ES-I3 (cell line): ENCODE results near the gene DNAJC3.
"Not testable (repeated sequence)": the region's sequence is repeated elsewhere in the genome, so short reads cannot be mapped to it uniquely, and the experiment has no call there.

Source experiments
- H3K36me3 ChIP-seq: 2 replicates; pipeline ENCODE4 v1.6.1; 2013; ENCODE audit warnings: mild to moderate bottlenecking, low read length, control low read depth, moderate library complexity; ENCODE audit not compliant: insufficient read depth
- H3K4me1 ChIP-seq: 2 replicates; pipeline ENCODE4 v1.6.1; 2013; ENCODE audit warnings: mild to moderate bottlenecking, control low read depth, low read length; ENCODE audit not compliant: insufficient read depth
- H3K9ac ChIP-seq: 2 replicates; pipeline ENCODE4 v1.6.1; 2013; ENCODE audit warnings: low read depth, mild to moderate bottlenecking, low read length, moderate library complexity
- H3K9me3 ChIP-seq: 2 replicates; pipeline ENCODE4 v1.6.1; 2013; ENCODE audit warnings: mild to moderate bottlenecking, low read length, moderate library complexity; ENCODE audit not compliant: control insufficient read depth, insufficient read depth

The DNAJC3 gene

DNA sequence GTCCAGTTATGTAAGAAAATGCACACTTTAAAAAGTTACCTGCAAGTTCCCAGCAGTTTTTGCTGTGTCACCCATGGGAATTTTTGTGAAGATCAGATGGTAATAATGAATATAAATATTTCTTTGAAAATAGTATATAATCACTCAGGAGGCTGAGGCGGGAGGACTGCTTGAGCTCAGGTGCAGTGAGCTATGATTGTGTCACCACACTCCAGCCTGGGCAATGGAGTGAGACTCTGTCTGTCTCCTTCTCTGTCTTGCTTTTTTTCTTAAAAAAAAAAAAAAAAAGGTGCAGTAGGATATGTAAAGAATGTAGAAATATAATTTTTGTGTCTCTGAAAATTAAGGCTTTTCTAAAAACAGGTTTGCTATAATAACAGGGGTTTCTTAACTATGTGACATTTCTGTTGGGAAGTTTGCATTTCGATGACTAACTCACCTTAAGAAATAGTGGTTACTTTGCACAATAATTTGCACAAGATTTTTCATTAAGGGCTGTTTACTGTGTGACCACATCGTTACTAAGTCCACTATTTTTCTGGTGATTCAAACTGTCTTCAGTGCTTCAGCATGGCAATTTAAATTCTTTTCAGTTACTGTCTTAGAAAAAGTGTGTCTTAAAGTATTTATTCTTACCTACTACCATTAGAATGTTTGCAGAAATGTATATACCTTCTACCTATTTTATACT lies 37.3 kb downstream of the DNAJC3 start:
- H3K9me3 ChIP-seq = no peaks in the 10 kb centered on the region

DNA sequence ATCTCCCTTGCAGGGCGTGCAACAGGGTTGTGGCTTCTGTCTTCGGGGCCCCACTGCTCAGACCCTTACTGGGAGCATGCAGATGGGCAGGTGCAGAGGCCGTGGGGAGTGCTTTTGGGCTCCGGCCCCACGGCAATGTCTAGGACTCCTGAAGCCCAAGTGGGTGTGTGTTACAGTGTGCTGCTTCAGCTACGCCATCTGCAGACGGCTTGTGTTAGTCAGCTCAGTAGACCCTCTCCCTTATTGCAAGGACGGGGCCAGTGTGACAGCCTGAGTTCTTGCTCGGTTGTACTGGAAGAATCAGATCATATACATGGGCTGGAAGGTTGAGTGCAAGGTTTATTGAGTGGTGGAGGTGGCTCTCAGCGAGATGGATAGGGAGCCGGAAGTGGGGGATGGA lies 39.3 kb downstream of the DNAJC3 start:
- Histone ChIP-seq H3K4me1 (no peaks in the 10 kb centered on the region), H3K9me3 (no peaks in the 10 kb centered on the region), H3K36me3 (no peaks in the 10 kb centered on the region), H3K9ac (no peak overlapping the region)

More for the DNA sequence above, 37.3 kb downstream of the DNAJC3 start:
- no peaks in the 10 kb centered on the region for H3K4me1 ChIP-seq
- no peak overlapping the region for H3K9ac ChIP-seq
- H3K36me3 ChIP-seq = no peaks in the 10 kb centered on the region

DNA sequence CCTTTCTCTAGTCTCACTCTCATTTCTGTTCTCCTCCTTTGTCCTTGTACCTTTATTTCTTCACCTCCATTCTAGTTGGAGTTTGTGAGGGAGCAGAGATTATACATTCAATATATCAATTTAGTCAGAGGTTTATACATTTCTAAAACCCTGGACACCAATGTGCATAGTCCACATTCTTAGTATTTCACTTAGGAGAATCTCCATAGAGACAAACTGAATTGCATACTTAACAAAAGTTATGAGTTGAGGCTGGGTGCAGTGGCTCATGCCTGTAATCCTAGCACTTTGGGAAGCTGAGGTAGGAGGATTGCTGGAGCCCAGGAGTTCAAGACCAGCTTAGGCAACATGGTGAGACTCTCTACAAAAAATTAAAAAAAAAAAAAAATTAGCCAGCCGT lies 45.3 kb downstream of the DNAJC3 start:
- H3K4me1 ChIP-seq = no peaks in the 10 kb centered on the region

DNA sequence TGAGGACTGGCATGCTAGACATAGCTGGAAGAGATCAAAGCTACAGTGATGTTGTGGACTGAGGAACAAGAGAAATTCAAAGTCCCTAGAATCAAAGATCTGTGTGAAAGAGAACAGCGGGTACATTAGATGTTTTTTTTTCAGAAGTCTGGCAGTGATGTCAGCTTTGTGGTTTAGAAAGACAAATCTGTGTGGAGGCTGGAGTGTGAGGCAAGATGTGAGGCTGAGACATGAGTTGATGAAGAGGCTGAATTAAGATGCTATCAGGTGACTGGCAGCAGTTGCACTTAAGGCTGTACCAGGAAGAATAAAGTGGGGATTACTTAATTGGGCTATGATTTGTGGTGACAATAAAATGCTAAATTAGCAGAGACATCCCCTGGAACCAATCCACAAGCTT lies 46.5 kb downstream of the DNAJC3 start:
- Histone ChIP-seq H3K36me3 (no peaks in the 10 kb centered on the region), H3K9me3 (no peaks in the 10 kb centered on the region), H3K9ac (no peak overlapping the region), H3K4me1 (no peaks in the 10 kb centered on the region)

More for the DNA sequence above, 45.3 kb downstream of the DNAJC3 start:
- Histone ChIP-seq H3K9ac (no peak overlapping the region), H3K36me3 (no peaks in the 10 kb centered on the region), H3K9me3 (no peaks in the 10 kb centered on the region)

DNA sequence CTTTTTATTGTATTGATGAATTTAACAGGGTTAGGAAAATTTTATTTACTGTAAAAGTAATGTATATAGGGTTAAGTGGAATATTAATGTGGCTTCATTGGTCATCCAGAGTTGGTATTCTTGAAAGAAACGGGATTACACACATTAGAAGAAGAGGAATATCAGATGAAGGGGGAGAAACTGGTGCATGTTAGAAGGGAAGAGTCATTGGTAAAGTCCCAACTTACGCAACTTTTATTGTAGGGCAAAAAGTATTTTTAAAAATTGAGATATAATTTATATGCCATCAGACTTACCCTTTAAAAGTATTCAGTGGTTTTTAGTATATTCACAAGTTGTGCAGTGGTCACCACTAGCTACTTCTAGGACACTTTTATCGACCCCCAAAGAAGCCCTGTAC lies 47.3 kb downstream of the DNAJC3 start:
- Histone ChIP-seq H3K4me1 (no peaks in the 10 kb centered on the region), H3K36me3 (no peaks in the 10 kb centered on the region), H3K9me3 (no peaks in the 10 kb centered on the region), H3K9ac (no peak overlapping the region)

DNA sequence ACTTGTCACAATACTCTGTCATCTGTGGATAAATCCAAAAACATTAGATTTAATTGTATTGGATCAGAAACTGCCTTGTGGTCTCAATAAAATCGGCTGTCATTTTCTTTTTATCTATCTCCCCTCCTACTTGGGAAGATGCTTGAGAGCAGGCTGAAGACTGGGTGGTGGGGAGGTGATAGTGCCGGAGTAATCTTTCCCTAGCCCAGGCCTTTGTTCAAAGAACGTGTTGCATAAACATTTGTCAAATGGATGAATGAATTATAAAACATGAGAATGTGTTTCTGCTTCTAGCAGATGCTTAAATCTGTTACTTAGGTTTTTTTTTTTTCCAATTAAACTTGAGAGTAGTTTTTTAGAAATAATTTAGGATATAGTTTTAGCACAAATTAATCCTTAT lies 49.9 kb downstream of the DNAJC3 start:
- Histone ChIP-seq H3K9me3 (peaks cover 3% of the 10 kb centered on the region; the same call in 1 of the 2 replicates), H3K36me3 (no peaks in the 10 kb centered on the region), H3K4me1 (no peaks in the 10 kb centered on the region)

DNA sequence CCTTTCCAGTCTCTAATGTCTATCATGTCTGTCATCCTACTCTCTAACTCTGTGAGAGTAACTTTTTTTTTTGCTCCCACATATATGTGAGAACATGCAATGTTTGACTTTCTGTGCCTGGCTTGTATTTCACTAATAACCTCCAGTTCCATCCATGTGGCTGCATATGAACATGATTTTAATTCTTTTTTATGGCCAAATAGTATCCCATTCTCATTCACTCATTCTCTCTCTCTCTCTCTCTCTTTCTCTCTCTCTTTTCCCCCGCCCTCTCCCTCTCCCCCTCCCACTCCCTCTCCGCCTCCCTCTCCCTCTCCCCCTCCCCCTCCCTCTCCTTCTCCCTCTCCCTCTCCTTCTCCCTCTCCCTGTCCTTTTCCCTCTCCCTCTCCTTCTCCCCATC lies 52.0 kb downstream of the DNAJC3 start:
- no peak overlapping the region for H3K9ac ChIP-seq
- H3K4me1 ChIP-seq = no peaks in the 10 kb centered on the region
- H3K36me3 ChIP-seq = no peaks in the 10 kb centered on the region
- H3K9me3 ChIP-seq = peaks cover 4% of the 10 kb centered on the region

More for the DNA sequence above, 49.9 kb downstream of the DNAJC3 start:
- no peak overlapping the region for H3K9ac ChIP-seq

DNA sequence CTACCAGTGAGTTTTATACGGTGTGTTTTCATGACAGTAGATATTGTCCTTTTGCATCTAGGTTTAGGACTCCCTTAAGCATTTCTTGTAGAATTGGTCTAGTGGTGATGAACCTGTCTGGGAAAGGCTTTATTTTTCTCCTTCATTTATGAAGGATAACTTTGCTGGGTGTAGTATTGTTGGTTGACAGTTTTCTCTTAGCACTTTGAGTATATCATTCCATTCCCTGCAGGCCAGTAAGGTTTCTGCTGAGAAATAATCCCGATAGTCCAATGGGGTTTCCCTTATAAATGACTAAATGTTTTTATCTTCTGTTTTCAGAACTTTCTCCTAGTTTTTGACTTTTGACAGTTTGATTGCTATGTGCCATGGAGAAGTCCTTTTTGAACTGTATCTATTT lies 57.2 kb downstream of the DNAJC3 start:
- no peaks in the 10 kb centered on the region for H3K36me3 ChIP-seq
- peaks cover 10% of the 10 kb centered on the region for H3K9me3 ChIP-seq
- no peak overlapping the region for H3K9ac ChIP-seq
- no peaks in the 10 kb centered on the region for H3K4me1 ChIP-seq

DNA sequence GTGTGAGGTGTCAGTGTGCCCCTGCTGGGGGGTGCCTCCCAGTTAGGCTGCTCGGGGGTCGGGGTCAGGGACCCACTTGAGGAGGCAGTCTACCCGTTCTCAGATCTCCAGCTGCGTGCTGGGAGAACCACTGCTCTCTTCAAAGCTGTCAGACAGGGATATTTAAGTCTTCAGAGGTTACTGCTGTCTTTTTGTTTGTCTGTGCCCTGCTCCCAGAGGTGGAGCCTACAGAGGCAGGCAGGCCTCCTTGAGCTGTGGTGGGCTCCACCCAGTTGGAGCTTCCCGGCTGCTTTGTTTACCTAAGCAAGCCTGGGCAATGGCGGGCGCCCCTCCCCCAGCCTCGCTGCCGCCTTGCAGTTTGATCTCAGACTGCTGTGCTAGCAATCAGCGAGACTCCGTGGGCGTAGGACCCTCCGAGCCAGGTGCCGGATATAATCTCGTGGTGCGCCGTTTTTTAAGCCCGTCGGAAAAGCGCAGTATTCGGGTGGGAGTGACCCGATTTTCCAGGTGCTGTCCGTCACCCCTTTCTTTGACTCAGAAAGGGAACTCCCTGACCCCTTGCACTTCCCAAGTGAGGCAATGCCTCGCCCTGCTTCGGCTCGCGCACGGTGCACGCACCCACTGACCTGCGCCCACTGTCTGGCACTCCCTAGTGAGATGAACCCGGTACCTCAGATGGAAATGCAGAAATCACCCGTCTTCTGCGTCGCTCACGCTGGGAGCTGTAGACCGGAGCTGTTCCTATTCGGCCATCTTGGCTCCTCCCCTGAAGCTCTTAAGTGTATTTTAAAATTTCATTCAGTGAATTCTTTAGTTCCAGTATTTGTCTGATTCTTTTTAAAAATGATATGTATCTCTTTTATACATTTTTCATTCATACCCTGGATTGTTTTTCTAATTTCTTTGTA lies 63.4 kb downstream of the DNAJC3 start:
- H3K9me3 ChIP-seq, H3K36me3 ChIP-seq, H3K4me1 ChIP-seq: not testable (repeated sequence)
- peak overlapping the region; percentile 50 for H3K9ac ChIP-seq

DNA sequence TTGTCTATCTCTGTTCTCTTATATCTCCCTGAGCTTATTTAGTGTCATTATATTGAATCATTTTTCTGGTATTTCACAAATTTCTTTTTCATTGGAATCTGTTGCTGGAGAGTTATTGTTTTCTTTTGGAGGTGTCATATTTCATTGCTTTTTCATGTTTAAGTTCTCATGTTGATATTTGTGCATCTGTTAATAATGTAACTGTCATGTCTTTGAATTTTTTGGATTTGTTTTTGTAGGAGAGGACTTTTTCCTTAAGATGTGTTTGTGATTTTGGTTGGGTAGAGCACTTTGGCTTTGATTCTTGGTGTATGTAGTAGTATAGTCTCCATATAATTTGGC lies 64.0 kb downstream of the DNAJC3 start:
- Histone ChIP-seq H3K4me1 (peaks cover 4% of the 10 kb centered on the region; the same call in 1 of the 2 replicates), H3K36me3 (no peaks in the 10 kb centered on the region), H3K9ac (peak overlapping the region; percentile 50), H3K9me3 (peaks cover 2% of the 10 kb centered on the region; the same call in 1 of the 2 replicates)

DNA sequence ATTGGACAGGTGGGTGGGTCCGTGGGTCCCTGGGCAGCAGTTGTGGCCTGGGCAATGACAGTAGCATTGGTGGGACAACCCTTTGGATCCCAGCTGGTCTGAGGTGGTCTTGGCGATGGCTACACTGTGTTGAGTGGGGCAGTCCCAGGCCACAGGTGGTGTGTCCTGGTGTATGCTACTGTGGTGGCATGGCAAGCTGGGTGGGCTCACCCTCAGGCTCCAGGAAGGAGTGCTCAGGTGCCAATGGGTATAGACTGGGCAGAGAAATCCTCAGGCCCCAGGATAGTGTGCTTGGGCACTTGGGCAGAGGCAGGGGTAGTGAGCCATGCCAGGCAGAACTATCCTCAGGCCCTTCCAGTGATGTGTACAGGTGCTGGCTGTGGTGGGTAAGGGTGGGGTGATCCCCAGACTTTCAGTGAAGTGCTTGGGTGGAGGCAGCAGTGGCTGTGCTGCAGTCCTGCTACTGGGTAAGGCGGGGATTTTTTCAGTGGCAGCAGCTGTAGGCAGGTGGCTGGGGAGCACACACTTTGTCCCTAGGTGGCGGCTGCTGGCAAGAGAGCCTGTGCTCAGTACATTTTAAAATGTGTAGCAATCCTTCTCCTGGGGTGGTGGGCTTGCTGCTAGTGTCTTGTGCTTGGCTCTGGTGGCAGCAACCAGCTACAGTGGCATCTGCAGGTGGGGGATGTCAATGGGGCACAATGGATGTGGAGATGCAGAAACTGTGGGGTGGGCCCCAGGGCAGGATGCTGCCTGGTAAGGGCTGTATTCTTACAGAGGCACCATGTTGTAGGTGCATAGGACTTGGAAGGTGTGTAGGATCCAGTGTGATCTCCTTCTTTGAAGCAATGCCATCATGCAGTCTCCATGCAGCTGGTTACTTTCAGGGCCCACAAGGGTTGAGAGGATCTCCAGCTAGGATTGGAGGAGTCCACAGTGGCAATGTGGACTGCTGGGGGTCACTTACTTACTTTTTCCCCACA lies 64.9 kb downstream of the DNAJC3 start:
- peaks cover 4% of the 10 kb centered on the region; the same call in 1 of the 2 replicates for H3K4me1 ChIP-seq
- peaks cover 2% of the 10 kb centered on the region; the same call in 1 of the 2 replicates for H3K9me3 ChIP-seq
- no peaks in the 10 kb centered on the region for H3K36me3 ChIP-seq
- no peak overlapping the region for H3K9ac ChIP-seq

DNA sequence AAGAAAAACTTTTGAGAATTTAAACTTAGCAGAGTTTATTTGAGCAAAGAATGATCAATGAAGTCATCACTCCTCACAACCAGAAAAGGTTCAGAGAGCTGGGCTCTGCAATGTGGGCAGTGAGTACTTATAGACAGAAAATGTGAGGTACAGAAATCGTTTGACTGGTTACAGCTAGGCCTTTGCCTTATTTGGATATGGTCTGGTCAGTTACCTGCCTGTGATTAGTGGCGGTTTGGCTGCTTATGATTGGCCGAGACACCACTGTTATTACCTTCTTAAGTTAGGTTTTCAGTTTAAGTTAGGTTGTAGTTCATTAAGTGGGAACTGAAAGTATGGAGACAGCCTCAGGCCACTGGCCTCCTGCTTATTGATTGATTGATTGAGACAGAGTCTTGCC lies 66.3 kb downstream of the DNAJC3 start:
- Histone ChIP-seq H3K36me3 (no peaks in the 10 kb centered on the region), H3K4me1 (peaks cover 4% of the 10 kb centered on the region; the same call in 1 of the 2 replicates), H3K9ac (no peak overlapping the region), H3K9me3 (peaks cover 2% of the 10 kb centered on the region; the same call in 1 of the 2 replicates)

DNA sequence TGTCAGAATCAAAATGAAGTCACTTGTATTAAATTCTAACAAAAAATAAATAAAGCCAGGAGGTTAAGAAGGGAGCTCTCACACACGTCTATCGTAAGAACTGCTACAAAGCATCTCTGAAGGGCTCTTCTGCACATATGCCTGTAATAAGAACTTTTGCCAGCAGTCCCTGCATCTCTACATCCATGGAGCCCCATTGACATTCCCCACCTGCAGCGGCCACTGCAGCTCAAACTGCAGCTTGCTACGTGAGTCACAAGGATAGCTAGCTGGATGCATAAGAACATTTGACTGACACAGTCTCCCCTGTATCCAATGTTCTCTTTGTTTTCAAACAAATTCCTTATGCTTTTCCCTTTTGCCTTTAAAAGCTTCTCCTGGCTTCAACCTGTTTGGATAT lies 68.3 kb downstream of the DNAJC3 start:
- H3K36me3 ChIP-seq = no peaks in the 10 kb centered on the region
- peaks cover 4% of the 10 kb centered on the region; the same call in 1 of the 2 replicates for H3K4me1 ChIP-seq

DNA sequence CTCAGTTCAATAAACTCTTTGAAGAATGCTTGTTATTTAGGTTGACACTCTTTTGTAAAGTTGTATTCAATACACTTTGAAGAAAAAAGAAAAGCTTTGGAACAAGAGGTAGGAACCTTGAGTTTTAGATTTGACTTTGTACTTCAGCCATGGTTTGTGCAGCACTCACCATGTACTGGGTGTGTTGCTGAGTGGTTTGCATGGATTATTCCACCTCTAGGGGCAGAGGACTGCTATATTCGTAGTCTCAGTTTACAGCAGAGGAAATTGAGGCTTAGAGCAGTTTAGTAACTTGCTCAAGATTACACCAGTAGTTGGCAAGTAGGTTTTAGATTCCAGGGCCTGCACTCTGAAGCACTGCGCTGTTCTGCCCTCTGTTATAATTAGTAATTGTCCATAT lies 68.8 kb downstream of the DNAJC3 start:
- H3K9ac ChIP-seq = no peak overlapping the region
- H3K9me3 ChIP-seq = peaks cover 2% of the 10 kb centered on the region; the same call in 1 of the 2 replicates

More for the DNA sequence above, 68.3 kb downstream of the DNAJC3 start:
- H3K9ac ChIP-seq = no peak overlapping the region
- peaks cover 2% of the 10 kb centered on the region; the same call in 1 of the 2 replicates for H3K9me3 ChIP-seq

More for the DNA sequence above, 68.8 kb downstream of the DNAJC3 start:
- Histone ChIP-seq H3K36me3 (no peaks in the 10 kb centered on the region), H3K4me1 (peaks cover 4% of the 10 kb centered on the region; the same call in 1 of the 2 replicates)
